ENCODE data around the gene CDKN2B-AS1. TPM values are rescaled to one million over a fixed set of nuclear protein-coding genes. Genes with fewer than 3 reads are reported as not detected.

CDKN2B-AS1 gene
- total and polyA plus RNA-seq, 3 donors from 2014 or later, result 2.2 to 3.5 (median 3.0) TPM

DNA sequence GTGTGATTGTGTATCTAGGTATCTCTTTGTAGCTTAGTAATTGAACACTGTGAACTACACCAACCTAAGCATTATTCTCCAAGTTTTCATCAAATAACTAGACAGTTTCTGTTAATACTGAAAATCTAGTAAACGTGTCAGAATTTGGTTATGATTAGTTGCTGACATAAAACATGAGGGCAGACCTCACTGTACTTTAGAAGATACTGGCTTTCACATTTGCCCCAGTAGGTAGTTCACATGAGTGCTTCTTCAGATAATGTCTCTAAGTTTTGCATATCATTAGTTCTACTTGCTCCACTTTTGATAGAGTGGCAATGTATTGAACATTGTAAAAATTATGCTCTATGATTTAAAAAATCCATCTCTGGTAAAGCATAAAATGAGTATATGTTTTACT lies 7.4 kb downstream of the CDKN2B-AS1 start:
- no peak for DNase-seq
- Histone ChIP-seq H3K27ac (no peak overlapping the region), H3K4me1 (no peaks in the 10 kb centered on the region), H3K36me3 (ENCODE audit: low read depth, missing control alignments) (no peaks in the 10 kb centered on the region), H3K4me3 (no peak overlapping the region), H3K27me3 (no peaks in the 10 kb centered on the region), H3K9me3 (no peaks in the 10 kb centered on the region)
- intact Hi-C loops (cut with DNase I; ENCODE audit: low total_unique reads), result no loop called here
- 75 to 83% methylated on average over 1 of the region's 1 CpG for WGBS, 2 donors
- TF ChIP-seq POLR2A (IDR thresholded peaks at IDR 0.05), result no peak
- TF ChIP-seq CTCF (IDR thresholded peaks at IDR 0.05), result no peak

DNA sequence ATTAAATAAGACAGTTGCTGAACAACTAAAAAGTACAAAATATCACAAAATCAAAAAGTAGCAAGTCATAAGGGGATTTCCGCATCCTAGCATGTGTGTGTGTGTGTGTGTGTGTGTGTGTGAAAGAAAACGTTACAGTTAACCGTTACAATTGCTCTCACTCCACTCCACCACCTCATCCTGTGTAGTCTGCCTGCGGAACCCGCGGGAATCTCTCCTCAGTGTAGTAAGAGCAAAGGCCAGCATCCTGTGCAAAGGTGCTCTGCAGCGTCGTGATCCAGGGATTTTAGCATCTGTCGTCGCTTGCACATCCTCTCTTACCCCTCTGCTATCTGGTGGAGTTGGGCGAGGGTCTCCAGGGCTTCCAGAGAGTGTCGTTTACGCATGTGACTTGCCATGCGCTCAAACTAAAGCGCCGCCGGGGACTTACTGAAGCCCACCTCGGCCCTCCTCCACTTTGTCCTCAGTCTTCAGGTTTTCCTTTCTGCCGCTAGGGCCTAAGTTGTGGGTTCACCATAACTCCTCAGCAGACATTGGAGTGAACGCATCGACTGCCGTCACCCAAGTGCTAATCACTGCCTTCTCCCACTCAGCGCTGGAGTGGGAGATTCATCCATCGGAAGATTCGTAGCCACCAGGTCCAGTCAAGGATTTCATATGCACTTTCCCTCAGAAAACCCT lies 10.6 kb downstream of the CDKN2B-AS1 start:
- TF ChIP-seq POLR2A (IDR thresholded peaks at IDR 0.05) (no peak), CTCF (IDR thresholded peaks at IDR 0.05) (no peak)
- Histone ChIP-seq H3K36me3 (ENCODE audit: low read depth, missing control alignments) (no peaks in the 10 kb centered on the region), H3K27me3 (no peaks in the 10 kb centered on the region), H3K4me1 (no peaks in the 10 kb centered on the region), H3K27ac (no peak overlapping the region), H3K4me3 (peak overlapping the region in 1 of 2 donors; percentile 21), H3K9me3 (no peaks in the 10 kb centered on the region)
- WGBS, 2 donors, result 29 to 41% methylated on average over 25 of the region's 25 CpGs
- no peak for DNase-seq
- intact Hi-C loops (cut with DNase I; ENCODE audit: low total_unique reads), result no loop called here

DNA sequence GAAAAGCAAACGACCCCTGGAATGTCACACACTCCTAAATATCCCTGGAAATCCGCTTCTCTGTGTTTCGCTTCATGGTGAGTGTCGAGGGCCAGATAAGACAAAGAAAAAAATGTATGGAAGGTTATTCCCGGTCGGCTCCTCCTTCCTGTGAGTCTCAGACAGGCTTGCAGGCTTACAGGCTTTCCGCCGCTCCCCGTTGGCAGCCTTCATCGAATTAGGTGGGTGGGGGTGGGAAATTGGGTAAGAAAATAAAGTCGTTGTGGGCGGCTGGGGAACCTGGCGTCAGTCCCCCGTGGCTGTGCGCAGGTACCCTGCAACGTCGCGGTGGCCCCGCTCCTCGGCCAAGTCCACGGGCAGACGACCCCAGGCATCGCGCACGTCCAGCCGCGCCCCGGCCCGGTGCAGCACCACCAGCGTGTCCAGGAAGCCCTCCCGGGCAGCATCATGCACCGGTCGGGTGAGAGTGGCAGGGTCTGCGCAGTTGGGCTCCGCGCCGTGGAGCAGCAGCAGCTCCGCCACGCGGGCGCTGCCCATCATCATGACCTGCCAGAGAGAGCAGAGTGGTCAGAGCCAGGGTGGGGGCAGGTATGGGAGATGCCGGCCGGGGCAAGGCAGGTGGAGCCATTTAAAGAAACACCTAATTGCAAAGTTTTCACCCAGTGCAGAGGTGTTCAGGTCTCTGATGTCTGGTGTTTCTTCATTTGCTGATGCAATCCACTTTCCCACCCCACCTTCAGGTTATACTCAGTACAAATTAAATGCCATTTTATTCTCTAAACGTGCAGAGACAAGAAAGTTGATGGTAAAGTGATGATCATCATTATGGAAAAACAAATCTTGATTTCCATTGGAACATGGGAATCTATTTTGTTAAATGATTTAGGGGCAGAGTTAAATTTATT lies 11.4 kb downstream of the CDKN2B-AS1 start:
- WGBS, 2 donors, result 21 to 30% methylated on average over 26 to 41 of the region's 44 CpGs
- intact Hi-C loops (cut with DNase I; ENCODE audit: low total_unique reads), result no loop called here
- no peaks in the 10 kb centered on the region for H3K4me1 ChIP-seq
- no peak overlapping the region for H3K27ac ChIP-seq
- DNase-seq, result no peak
- H3K27me3 ChIP-seq, result no peaks in the 10 kb centered on the region
- no peaks in the 10 kb centered on the region for H3K9me3 ChIP-seq
- H3K4me3 ChIP-seq, result peak overlapping the region; percentile 9 to 21
- no peaks in the 10 kb centered on the region for H3K36me3 ChIP-seq (ENCODE audit: low read depth, missing control alignments)
- TF ChIP-seq POLR2A (IDR thresholded peaks at IDR 0.05) (no peak), CTCF (IDR thresholded peaks at IDR 0.05) (no peak)

GRCh38 chr9:22008384-22008716 lies 13.8 kb downstream of the CDKN2B-AS1 start:
- peak overlapping the region in 1 of 2 donors; percentile 93 for H3K27ac ChIP-seq
- WGBS, 2 donors, result 5% methylated on average over 7 to 8 of the region's 8 CpGs
- TF ChIP-seq POLR2A (IDR thresholded peaks at IDR 0.05) (no peak), CTCF (IDR thresholded peaks at IDR 0.05) (no peak)
- no peaks in the 10 kb centered on the region for H3K4me1 ChIP-seq
- no peaks in the 10 kb centered on the region for H3K36me3 ChIP-seq (ENCODE audit: low read depth, missing control alignments)
- no peaks in the 10 kb centered on the region for H3K9me3 ChIP-seq
- no peak for DNase-seq
- no peaks in the 10 kb centered on the region for H3K27me3 ChIP-seq
- intact Hi-C loops (cut with DNase I; ENCODE audit: low total_unique reads), result no loop called here
- peak overlapping the region; percentile 65 to 75 for H3K4me3 ChIP-seq
